HG03457 (cell line): ENCODE measurements around the gene GYPC.

Source experiments
- ATAC-seq: cut with Tn5 transposase; IDR thresholded peaks from one replicate; pipeline ENCODE4 v1.9.1; 2021; ENCODE audit warnings: moderate number of reproducible peaks; ENCODE audit not compliant: unreplicated experiment

The GYPC gene

GRCh38 chr2:126649101-126649500 is 6.9 kb upstream of the GYPC start:
- ATAC-seq: no peak

GRCh38 chr2:126650994-126651393 is 5.0 kb upstream of the GYPC start:
- ATAC-seq: no peak

- no peak for ATAC-seq
Observed at GRCh38 chr2:126652323-126652891, 3.6 kb upstream of the GYPC start.

- no peak for ATAC-seq
Observed at GRCh38 chr2:126653109-126653508, 2.8 kb upstream of the GYPC start.

- ATAC-seq: no peak
Observed at GRCh38 chr2:126653761-126654160, 2.2 kb upstream of the GYPC start.

GRCh38 chr2:126655051-126655450 is 907 bp upstream of the GYPC start:
- no peak for ATAC-seq

- ATAC-seq: peak; percentile 14
Observed at GRCh38 chr2:126656431-126657147, 631 bp downstream of the GYPC start.

GRCh38 chr2:126657148-126657635 is 1.2 kb downstream of the GYPC start:
- ATAC-seq: no peak

GRCh38 chr2:126657636-126658318 is 1.8 kb downstream of the GYPC start:
- peak; percentile 72 for ATAC-seq

GRCh38 chr2:126658319-126658904 is 2.5 kb downstream of the GYPC start:
- peak; percentile 4 for ATAC-seq

- ATAC-seq: peak; percentile 34
Observed at GRCh38 chr2:126658905-126659561, 3.1 kb downstream of the GYPC start.

- ATAC-seq: no peak
Observed at GRCh38 chr2:126659562-126660467, 3.9 kb downstream of the GYPC start.

- ATAC-seq: no peak
Observed at GRCh38 chr2:126660971-126661370, 5.0 kb downstream of the GYPC start.

GRCh38 chr2:126661702-126662500 is 5.9 kb downstream of the GYPC start:
- ATAC-seq: no peak

- ATAC-seq: no peak
Observed at GRCh38 chr2:126662621-126663020, 6.7 kb downstream of the GYPC start.

- ATAC-seq: no peak
Observed at GRCh38 chr2:126663184-126663963, 7.4 kb downstream of the GYPC start.

GRCh38 chr2:126664234-126664633 is 8.3 kb downstream of the GYPC start:
- peak; percentile 64 for ATAC-seq

- ATAC-seq: peak; percentile 27
Observed at GRCh38 chr2:126664639-126665038, 8.7 kb downstream of the GYPC start.
